ENCODE measurements around the gene ALK.
A peak's percentile ranks its signal among the peaks of the same experiment; 100 is the strongest.

The ALK gene

GRCh38 chr2:29644949-29645348, 276.4 kb downstream of the ALK start:
- no peak for DNase-seq (ENCODE audit: low spot score)

- no peak for DNase-seq (ENCODE audit: low spot score)
Measured at GRCh38 chr2:29643196-29643595, 278.2 kb downstream of the ALK start.

- no peak for DNase-seq (ENCODE audit: low spot score)
Measured at GRCh38 chr2:29640360-29640759, 281.0 kb downstream of the ALK start.

GRCh38 chr2:29638641-29639040, 282.7 kb downstream of the ALK start:
- no peak for DNase-seq (ENCODE audit: low spot score)

GRCh38 chr2:29634916-29635315, 286.5 kb downstream of the ALK start:
- DNase-seq (ENCODE audit: low spot score) = no peak

- no peak for DNase-seq (ENCODE audit: low spot score)
Measured at GRCh38 chr2:29632018-29632417, 289.4 kb downstream of the ALK start.

GRCh38 chr2:29629495-29629894, 291.9 kb downstream of the ALK start:
- DNase-seq (ENCODE audit: low spot score) = peak; percentile 3

- no peak for DNase-seq (ENCODE audit: low spot score)
Measured at GRCh38 chr2:29628862-29629261, 292.5 kb downstream of the ALK start.

GRCh38 chr2:29628108-29628745, 293.2 kb downstream of the ALK start:
- no peak for DNase-seq (ENCODE audit: low spot score)

GRCh38 chr2:29627279-29627711, 294.1 kb downstream of the ALK start:
- peak; percentile 39 for DNase-seq (ENCODE audit: low spot score)

GRCh38 chr2:29620890-29621289, 300.5 kb downstream of the ALK start:
- no peak for DNase-seq (ENCODE audit: low spot score)

- no peak for DNase-seq (ENCODE audit: low spot score)
Measured at GRCh38 chr2:29619689-29620088, 301.7 kb downstream of the ALK start.

GRCh38 chr2:29618024-29618423, 303.4 kb downstream of the ALK start:
- DNase-seq (ENCODE audit: low spot score) = no peak

- no peak for DNase-seq (ENCODE audit: low spot score)
Measured at GRCh38 chr2:29617351-29617750, 304.0 kb downstream of the ALK start.

- no peak for DNase-seq (ENCODE audit: low spot score)
Measured at GRCh38 chr2:29616569-29616968, 304.8 kb downstream of the ALK start.

- no peak for DNase-seq (ENCODE audit: low spot score)
Measured at GRCh38 chr2:29615841-29616240, 305.5 kb downstream of the ALK start.

- DNase-seq (ENCODE audit: low spot score) = no peak
Measured at GRCh38 chr2:29615183-29615582, 306.2 kb downstream of the ALK start.

GRCh38 chr2:29614295-29614830, 307.0 kb downstream of the ALK start:
- no peak for DNase-seq (ENCODE audit: low spot score)

GRCh38 chr2:29613792-29614266, 307.6 kb downstream of the ALK start:
- no peak for DNase-seq (ENCODE audit: low spot score)

GRCh38 chr2:29613067-29613466, 308.3 kb downstream of the ALK start:
- no peak for DNase-seq (ENCODE audit: low spot score)

GRCh38 chr2:29612568-29612967, 308.8 kb downstream of the ALK start:
- DNase-seq (ENCODE audit: low spot score) = no peak

- DNase-seq (ENCODE audit: low spot score) = no peak
Measured at GRCh38 chr2:29611850-29612249, 309.5 kb downstream of the ALK start.

- no peak for DNase-seq (ENCODE audit: low spot score)
Measured at GRCh38 chr2:29611261-29611660, 310.1 kb downstream of the ALK start.

GRCh38 chr2:29610569-29610968, 310.8 kb downstream of the ALK start:
- no peak for DNase-seq (ENCODE audit: low spot score)

Measured in ecto neural progenitor cell (in vitro differentiated cells).